Vagina (tissue), 2 donors: ENCODE measurements around the gene S100A9. TPM values are rescaled to one million over a fixed set of nuclear protein-coding genes. Genes with fewer than 3 reads are reported as not detected.
"Not testable (repeated sequence)": the region's sequence is repeated elsewhere in the genome, so short reads cannot be mapped to it uniquely, and the experiment has no call there.

ENCODE experiments used
- DNase-seq, 2 donors: peaks; one replicate each; pipeline ENCODE4 v3.0.0-alpha.2; 2017; ENCODE audit errors: extremely low spot score in 2 of 2
- H3K27ac ChIP-seq: fragments of 200-600 bp; sonication (generic); one replicate; pipeline ENCODE4 v1.5.1; 2019
- H3K27me3 ChIP-seq: fragments of 200-600 bp; sonication (generic); one replicate; pipeline ENCODE4 v1.5.1; 2019
- H3K36me3 ChIP-seq, 2 donors: fragments of 200-600 bp; sonication (generic); one replicate each; pipeline ENCODE4 v1.5.1; 2017 to 2019
- H3K4me1 ChIP-seq: fragments of 200-600 bp; sonication (generic); one replicate; pipeline ENCODE4 v1.5.1; 2019
- H3K4me3 ChIP-seq, 2 donors: fragments of 200-600 bp; sonication (generic); 1 replicate in 1 of 2; 2 replicates in 1 of 2; pipeline ENCODE4 v1.5.1; 2016 to 2019
- H3K9me3 ChIP-seq: fragments of 200-600 bp; sonication (generic); one replicate; pipeline ENCODE4 v1.5.1; 2019
- CTCF ChIP-seq, 3 experiments: fragments of 450-650 bp in 2 of 3; fragments of 200-600 bp in 1 of 3; sonication (generic) in 1 of 3; IDR thresholded peaks; one replicate each; pipeline ENCODE4 v1.5.1; 2017 to 2019; ENCODE audit warnings: antibody characterized with exemption in 3 of 3, mild to moderate bottlenecking in 2 of 3, moderate library complexity in 2 of 3
- POLR2A ChIP-seq, 2 donors: fragments of 450-650 bp; IDR thresholded peaks; one replicate each; pipeline ENCODE4 v1.6.1; 2017; ENCODE audit warnings: antibody characterized with exemption in 2 of 2, mild to moderate bottlenecking in 2 of 2, moderate library complexity in 2 of 2
- POLR2AphosphoS5 ChIP-seq, 2 donors: sonication (generic); formaldehyde crosslinking; IDR thresholded peaks; one replicate each; pipeline ENCODE4 v1.9.0; 2017; ENCODE audit warnings: antibody characterized with exemption in 2 of 2, mild to moderate bottlenecking in 2 of 2, low read depth in 1 of 2; ENCODE audit not compliant: insufficient read depth in 1 of 2
- intact Hi-C: fragments of 100-400 bp; cut with DNase I; formaldehyde crosslinking; loops from one replicate; pipeline ENCODE4 v1.15.1; 2023
- total RNA-seq: library from RNA; depleted of rRNA; stranded (reverse); fragments of >200 nt; gene quantifications from one replicate; pipeline ENCODE4 v1.2.3, GENCODE V29; 2016

Gene S100A9
- total RNA-seq, 1 donor from 2014 or later = 4,658 TPM

- peak; percentile 69 to 74 for DNase-seq
- intact Hi-C loops = no loop called here
- H3K27me3 ChIP-seq = no peaks in the 10 kb centered on the region
Measured at GRCh38 chr1:153345187-153346076, 12.2 kb upstream of the S100A9 start.

GRCh38 chr1:153346077-153346723 lies 11.5 kb upstream of the S100A9 start:
- no peak overlapping the region for H3K4me3 ChIP-seq
- no peaks in the 10 kb centered on the region for H3K36me3 ChIP-seq
- intact Hi-C loops = no loop called here
- H3K27ac ChIP-seq = no peak overlapping the region
- TF ChIP-seq CTCF (IDR thresholded peaks at IDR 0.05) = no peak
- no peak for TF ChIP-seq POLR2A (IDR thresholded peaks at IDR 0.05)
- TF ChIP-seq POLR2AphosphoS5 (IDR thresholded peaks at IDR 0.05; ENCODE audit: insufficient read depth in 1 of 2, low read depth in 1 of 2) = no peak
- peak in 1 of 2 donors; percentile 22 for DNase-seq
- H3K4me1 ChIP-seq = no peaks in the 10 kb centered on the region
- H3K9me3 ChIP-seq = no peaks in the 10 kb centered on the region
- H3K27me3 ChIP-seq = no peaks in the 10 kb centered on the region

More at GRCh38 chr1:153345187-153346076, 12.2 kb upstream of the S100A9 start:
- no peaks in the 10 kb centered on the region for H3K4me1 ChIP-seq
- no peak overlapping the region for H3K27ac ChIP-seq
- TF ChIP-seq POLR2A (IDR thresholded peaks at IDR 0.05) (no peak), CTCF (IDR thresholded peaks at IDR 0.05) (no peak), POLR2AphosphoS5 (IDR thresholded peaks at IDR 0.05; ENCODE audit: insufficient read depth in 1 of 2, low read depth in 1 of 2) (no peak)
- H3K9me3 ChIP-seq = no peaks in the 10 kb centered on the region
- H3K36me3 ChIP-seq = no peaks in the 10 kb centered on the region
- no peak overlapping the region for H3K4me3 ChIP-seq

- H3K27ac ChIP-seq, H3K4me1 ChIP-seq, H3K4me3 ChIP-seq, H3K27me3 ChIP-seq, intact Hi-C loops, H3K36me3 ChIP-seq, H3K9me3 ChIP-seq: not testable (repeated sequence)
- DNase-seq = peak; percentile 13 to 34
Measured at GRCh38 chr1:153347049-153347448, 10.6 kb upstream of the S100A9 start.

GRCh38 chr1:153347856-153348255 lies 9.8 kb upstream of the S100A9 start:
- no peak for TF ChIP-seq CTCF (IDR thresholded peaks at IDR 0.05)
- no peak for TF ChIP-seq POLR2A (IDR thresholded peaks at IDR 0.05)
- no peak for TF ChIP-seq POLR2AphosphoS5 (IDR thresholded peaks at IDR 0.05; ENCODE audit: insufficient read depth in 1 of 2, low read depth in 1 of 2)
- no peak overlapping the region for H3K27ac ChIP-seq
- no peaks in the 10 kb centered on the region for H3K27me3 ChIP-seq
- no peak overlapping the region for H3K4me3 ChIP-seq
- no peaks in the 10 kb centered on the region for H3K4me1 ChIP-seq
- no peaks in the 10 kb centered on the region for H3K36me3 ChIP-seq
- DNase-seq = peak; percentile 52 to 79
- no peaks in the 10 kb centered on the region for H3K9me3 ChIP-seq
- intact Hi-C loops = no loop called here

- DNase-seq = peak; percentile 79 to 85
- TF ChIP-seq POLR2A (IDR thresholded peaks at IDR 0.05) = no peak
- TF ChIP-seq CTCF (IDR thresholded peaks at IDR 0.05) = no peak
- peak in 1 of 2 donors; percentile 18 for TF ChIP-seq POLR2AphosphoS5 (IDR thresholded peaks at IDR 0.05; ENCODE audit: insufficient read depth in 1 of 2, low read depth in 1 of 2)
- Histone ChIP-seq H3K9me3 (no peaks in the 10 kb centered on the region), H3K27ac (no peak within 1 kb of the TSS), H3K36me3 (no peaks in the 10 kb centered on the region), H3K4me1 (no peaks in the 10 kb centered on the region), H3K27me3 (no peaks in the 10 kb centered on the region), H3K4me3 (no peak within 1 kb of the TSS)
- intact Hi-C loops = no loop called here
Measured at GRCh38 chr1:153348511-153349362, 8.9 kb upstream of the S100A9 start, which contains the start of gene PGLYRP4. Gene PGLYRP4 (minus strand): TSS chr1:153348841. CDS start chr1:153347932, 909 bp downstream.
